ENCODE data around the gene SLC22A23.

Gene SLC22A23

DNA sequence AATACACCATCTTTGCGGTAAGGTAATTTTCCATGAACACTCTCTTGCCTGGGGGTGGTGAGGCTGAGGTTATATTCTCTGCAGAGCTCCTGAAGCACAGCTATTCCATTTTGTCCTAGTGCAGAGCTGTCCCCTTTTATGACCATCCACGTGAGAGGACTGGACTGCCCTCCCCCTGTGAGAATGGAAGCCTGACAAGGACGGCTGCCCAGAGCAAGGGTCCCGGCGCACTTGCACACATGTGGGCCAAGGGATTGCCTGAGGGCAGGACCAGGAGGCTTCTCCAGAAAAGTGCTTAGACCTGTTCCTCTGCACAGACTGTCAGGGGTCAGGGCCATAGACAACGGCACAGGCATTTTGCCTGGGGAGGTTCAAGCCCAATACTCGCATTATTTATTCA is 48.2 kb downstream of the SLC22A23 start:
- H3K4me1 Mint-ChIP-seq, result peaks cover 9% of the 10 kb centered on the region
- no peak for ATAC-seq
- no peak overlapping the region for H3K4me3 Mint-ChIP-seq
- H3K27me3 Mint-ChIP-seq, result no peaks in the 10 kb centered on the region
- DNase-seq, result no peak
- H3K9me3 Mint-ChIP-seq, result no peaks in the 10 kb centered on the region
- H3K27ac Mint-ChIP-seq, result no peak overlapping the region

GRCh38 chr6:3407840-3408239 is 49.0 kb downstream of the SLC22A23 start:
- DNase-seq (no peak), ATAC-seq (no peak)
- H3K4me3 Mint-ChIP-seq, result no peak overlapping the region
- peaks cover 9% of the 10 kb centered on the region for H3K4me1 Mint-ChIP-seq
- no peaks in the 10 kb centered on the region for H3K27me3 Mint-ChIP-seq
- no peak overlapping the region for H3K27ac Mint-ChIP-seq
- no peaks in the 10 kb centered on the region for H3K9me3 Mint-ChIP-seq

DNA sequence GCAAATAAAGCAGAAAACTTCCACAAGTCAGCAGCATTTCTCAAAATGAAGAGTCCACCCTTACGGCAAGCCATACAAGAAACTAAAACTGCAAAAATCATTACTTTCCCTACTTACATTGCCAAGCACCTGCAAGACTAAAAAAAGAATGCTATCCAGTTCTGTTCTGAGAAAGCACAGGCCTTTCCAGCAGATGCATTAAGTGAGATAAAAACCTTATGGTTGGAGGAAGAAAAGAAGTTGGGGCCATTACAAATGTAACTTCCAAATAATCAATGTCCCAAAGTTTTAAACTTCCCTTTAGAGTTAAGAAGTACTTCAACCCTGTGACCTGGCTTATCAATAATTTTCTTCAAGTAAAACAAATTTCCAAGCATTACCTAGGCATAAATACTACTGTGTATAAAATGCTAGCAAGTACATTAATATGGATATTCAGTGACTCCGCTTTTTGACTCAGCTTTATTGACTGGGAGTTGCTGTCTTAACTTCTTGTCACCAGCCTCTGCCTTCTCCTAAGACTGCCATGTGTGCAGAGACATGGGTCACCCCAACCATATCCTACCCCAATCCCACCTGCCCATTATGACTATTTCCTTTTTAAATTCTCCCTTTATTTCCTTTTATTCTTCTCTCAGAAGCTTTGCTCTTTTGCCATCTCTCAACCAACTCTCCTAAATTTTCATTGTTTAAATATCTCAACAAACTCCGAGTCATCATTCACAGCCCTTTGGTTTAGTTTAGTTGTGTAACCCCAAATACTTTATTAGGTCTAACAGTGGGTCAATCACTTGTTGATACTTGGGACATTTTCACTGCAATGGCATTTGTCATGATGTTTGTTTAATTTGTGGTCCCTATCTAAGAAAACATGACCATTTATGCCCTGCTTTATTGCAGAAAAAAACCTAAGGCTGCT is 49.7 kb downstream of the SLC22A23 start:
- no peak for ATAC-seq
- Mint-ChIP-seq H3K9me3 (no peaks in the 10 kb centered on the region), H3K27me3 (no peaks in the 10 kb centered on the region), H3K4me3 (no peak overlapping the region), H3K4me1 (peaks cover 9% of the 10 kb centered on the region), H3K27ac (no peak overlapping the region)
- no peak for DNase-seq

DNA sequence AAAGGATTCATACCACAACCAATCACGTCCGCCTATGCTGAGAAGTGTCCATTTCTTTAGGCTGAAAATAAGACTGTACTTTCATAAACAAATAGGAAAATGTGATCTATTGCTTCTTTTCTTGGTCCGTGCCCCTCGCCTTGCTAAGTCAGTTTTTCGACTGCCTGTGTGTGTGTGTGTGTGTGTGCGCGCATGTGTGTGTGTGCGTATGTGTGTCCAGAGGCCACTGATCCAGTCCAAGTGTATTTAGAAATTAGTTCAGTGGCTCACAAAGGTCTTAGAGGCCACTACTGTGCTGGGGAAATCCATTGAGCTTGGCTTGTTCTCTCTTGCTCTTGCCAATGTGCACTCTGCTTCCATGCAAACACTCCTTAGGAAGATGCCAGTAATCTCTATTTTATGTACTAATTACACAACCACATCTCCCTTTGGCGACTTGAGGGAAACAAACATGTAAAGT is 50.5 kb downstream of the SLC22A23 start:
- Mint-ChIP-seq H3K27me3 (no peaks in the 10 kb centered on the region), H3K4me3 (no peak overlapping the region), H3K9me3 (no peaks in the 10 kb centered on the region), H3K4me1 (peaks cover 9% of the 10 kb centered on the region), H3K27ac (no peak overlapping the region)
- ATAC-seq, result no peak
- DNase-seq, result no peak

- no peak overlapping the region for H3K4me3 Mint-ChIP-seq
- DNase-seq (no peak), ATAC-seq (no peak)
- no peak overlapping the region for H3K27ac Mint-ChIP-seq
- peaks cover 2% of the 10 kb centered on the region for H3K4me1 Mint-ChIP-seq
- no peaks in the 10 kb centered on the region for H3K27me3 Mint-ChIP-seq
- H3K9me3 Mint-ChIP-seq, result no peaks in the 10 kb centered on the region
Observed at GRCh38 chr6:3405679-3406078, 51.2 kb downstream of the SLC22A23 start.

DNA sequence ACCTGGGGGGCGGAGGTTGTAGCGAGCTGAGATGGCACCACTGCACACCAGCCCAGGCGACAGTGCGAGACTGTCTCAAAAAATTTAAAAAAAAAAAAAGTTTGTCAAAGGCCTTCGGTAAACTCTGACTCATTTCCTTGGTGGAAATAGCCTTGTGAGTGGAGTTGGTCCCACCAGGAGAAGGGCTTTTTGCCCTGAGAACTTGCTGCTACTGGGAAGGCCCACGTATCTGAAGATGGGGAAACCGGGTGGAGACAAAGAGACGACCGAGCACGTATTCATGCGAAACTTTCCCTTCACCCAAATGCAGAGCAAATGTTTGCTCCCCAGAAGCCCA is 51.7 kb downstream of the SLC22A23 start:
- ATAC-seq, result no peak
- H3K4me1 Mint-ChIP-seq, result no peaks in the 10 kb centered on the region
- no peaks in the 10 kb centered on the region for H3K27me3 Mint-ChIP-seq

DNA sequence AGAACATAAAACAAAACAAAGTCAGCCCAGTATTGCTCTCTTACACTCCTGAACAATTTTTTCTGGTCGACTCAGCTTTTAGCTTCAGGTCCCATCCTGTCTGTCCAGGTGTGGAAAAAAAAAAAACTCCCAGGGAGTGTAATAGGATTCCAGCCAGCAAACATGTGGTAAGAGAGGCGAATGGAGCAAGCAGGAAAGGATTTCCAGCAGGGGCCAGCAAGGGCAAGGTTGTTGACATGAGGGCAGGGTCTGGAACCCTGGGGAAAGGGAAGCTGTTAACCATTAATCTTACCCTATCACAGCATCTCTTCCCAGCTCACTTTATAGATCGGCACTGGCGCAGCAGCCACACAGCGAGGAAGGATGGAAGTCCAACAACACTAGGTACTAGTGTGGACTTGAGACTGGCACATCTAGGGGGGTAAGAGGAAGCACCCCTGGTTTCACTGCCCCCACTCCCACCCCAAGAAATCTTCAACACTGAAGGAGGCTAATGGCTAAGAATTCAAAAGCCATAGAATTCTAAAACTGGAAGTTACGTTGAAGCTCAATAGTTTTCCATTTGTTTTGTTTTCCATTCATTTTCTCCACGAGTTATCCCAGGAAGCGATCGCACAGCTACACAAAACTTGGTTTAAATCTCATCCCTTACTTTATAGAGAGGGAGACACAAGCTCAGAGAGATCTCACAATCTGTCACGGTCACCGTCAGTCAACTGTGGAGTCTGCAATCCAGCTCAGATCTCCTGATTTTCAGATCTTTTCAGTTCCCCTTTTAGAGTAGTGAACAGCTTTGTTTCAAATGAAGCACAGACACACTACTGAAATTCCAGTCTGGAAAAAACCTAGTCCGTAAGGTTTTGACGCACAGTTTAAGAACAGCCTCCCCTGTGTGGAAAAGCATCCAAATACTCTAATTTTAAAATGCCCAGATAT is 53.3 kb downstream of the SLC22A23 start:
- Mint-ChIP-seq H3K4me1 (no peaks in the 10 kb centered on the region), H3K4me3 (no peak overlapping the region), H3K9me3 (no peaks in the 10 kb centered on the region), H3K27me3 (no peaks in the 10 kb centered on the region), H3K27ac (no peak overlapping the region)
- no peak for DNase-seq
- no peak for ATAC-seq

More for the DNA sequence above, 51.7 kb downstream of the SLC22A23 start:
- Mint-ChIP-seq H3K9me3 (no peaks in the 10 kb centered on the region), H3K27ac (no peak overlapping the region), H3K4me3 (no peak overlapping the region)
- DNase-seq, result no peak

DNA sequence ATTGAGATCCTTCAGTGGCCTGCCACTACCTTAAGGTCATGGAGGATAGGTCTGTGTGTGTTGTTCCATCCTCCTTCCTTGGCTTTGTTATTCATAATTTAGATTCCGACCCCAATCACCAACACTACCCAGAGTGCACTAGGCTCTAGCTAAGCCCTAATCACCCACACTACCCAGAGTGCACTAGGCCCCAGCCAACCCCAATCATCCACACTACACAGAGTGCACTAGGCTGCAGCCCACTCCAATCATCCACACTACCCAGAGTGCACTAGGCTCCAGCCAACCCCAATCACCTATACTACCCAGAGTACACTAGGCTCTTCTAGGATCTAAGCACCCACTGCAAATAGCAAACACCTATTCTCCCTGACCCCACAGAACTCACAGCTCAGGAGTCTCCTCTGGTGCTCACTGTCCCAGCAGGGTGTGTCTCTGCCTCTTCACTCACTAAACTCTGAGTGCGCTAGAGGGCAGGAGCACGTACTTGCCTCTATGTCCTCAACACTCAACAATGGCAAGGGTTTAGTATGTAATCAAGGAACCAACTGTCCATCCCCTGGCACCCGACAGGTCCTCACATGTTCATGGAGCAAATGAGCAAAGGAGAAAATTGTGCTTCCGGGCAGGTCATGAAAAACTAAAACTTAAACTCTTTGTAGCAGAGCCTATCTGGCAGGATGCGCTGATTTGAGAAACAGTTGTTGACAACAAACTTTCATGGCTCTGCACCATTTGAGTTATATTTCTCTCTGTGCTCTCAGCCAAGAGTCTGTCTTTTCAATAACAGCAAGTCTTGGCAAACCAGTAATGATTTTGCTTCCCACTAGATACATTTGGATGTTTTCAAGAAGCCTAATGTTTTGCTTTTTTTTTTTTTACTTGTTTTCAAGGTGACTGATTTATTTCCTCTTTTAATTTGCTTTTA is 54.3 kb downstream of the SLC22A23 start:
- Mint-ChIP-seq H3K4me1 (no peaks in the 10 kb centered on the region), H3K27ac (peak overlapping the region; percentile 28 to 29)
- ATAC-seq, result peak; percentile 62

GRCh38 chr6:3400162-3400561 is 56.7 kb downstream of the SLC22A23 start:
- DNase-seq (no peak), ATAC-seq (no peak)
- Mint-ChIP-seq H3K9me3 (no peaks in the 10 kb centered on the region), H3K27me3 (no peaks in the 10 kb centered on the region), H3K27ac (no peak overlapping the region), H3K4me3 (no peak overlapping the region), H3K4me1 (no peaks in the 10 kb centered on the region)

More for the DNA sequence above, 54.3 kb downstream of the SLC22A23 start:
- H3K9me3 Mint-ChIP-seq, result no peaks in the 10 kb centered on the region
- no peak overlapping the region for H3K4me3 Mint-ChIP-seq
- DNase-seq, result no peak
- H3K27me3 Mint-ChIP-seq, result no peaks in the 10 kb centered on the region

- DNase-seq, result no peak
- Mint-ChIP-seq H3K27ac (no peak overlapping the region), H3K27me3 (no peaks in the 10 kb centered on the region), H3K9me3 (no peaks in the 10 kb centered on the region), H3K4me1 (no peaks in the 10 kb centered on the region), H3K4me3 (no peak overlapping the region)
- ATAC-seq, result no peak
Observed at GRCh38 chr6:3398755-3399696, 57.8 kb downstream of the SLC22A23 start.

DNA sequence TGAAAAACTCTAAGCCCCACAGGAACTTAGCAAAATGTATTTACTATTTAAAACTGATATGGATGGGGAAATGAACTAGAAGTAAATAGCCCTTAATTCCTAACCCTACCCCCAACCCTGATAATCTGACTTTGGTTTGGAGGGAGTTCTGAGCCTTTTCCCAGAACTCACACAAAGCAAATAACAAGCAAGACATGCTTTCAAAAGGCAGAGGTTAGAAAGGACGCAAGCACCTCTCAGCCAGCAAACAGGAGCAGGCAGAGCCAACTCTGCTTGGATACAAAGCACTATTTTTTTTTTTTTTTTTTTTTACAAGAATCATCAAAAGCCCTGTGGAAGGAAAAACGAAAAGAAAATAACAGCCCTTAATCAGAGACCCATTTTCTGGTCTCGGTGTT is 58.7 kb downstream of the SLC22A23 start:
- H3K9me3 Mint-ChIP-seq, result no peaks in the 10 kb centered on the region
- no peaks in the 10 kb centered on the region for H3K4me1 Mint-ChIP-seq
- H3K27ac Mint-ChIP-seq, result no peak overlapping the region
- no peak for ATAC-seq
- no peak overlapping the region for H3K4me3 Mint-ChIP-seq
- DNase-seq, result no peak
- no peaks in the 10 kb centered on the region for H3K27me3 Mint-ChIP-seq

GRCh38 chr6:3397229-3398164 is 59.4 kb downstream of the SLC22A23 start:
- ATAC-seq, result no peak

GRCh38 chr6:3396503-3397180 is 60.2 kb downstream of the SLC22A23 start:
- H3K4me3 Mint-ChIP-seq, result no peak overlapping the region
- H3K9me3 Mint-ChIP-seq, result no peaks in the 10 kb centered on the region
- no peak overlapping the region for H3K27ac Mint-ChIP-seq

More at GRCh38 chr6:3397229-3398164, 59.4 kb downstream of the SLC22A23 start:
- H3K27ac Mint-ChIP-seq, result no peak overlapping the region
- H3K4me3 Mint-ChIP-seq, result no peak overlapping the region
- no peaks in the 10 kb centered on the region for H3K4me1 Mint-ChIP-seq
- H3K27me3 Mint-ChIP-seq, result no peaks in the 10 kb centered on the region
- no peak for DNase-seq
- no peaks in the 10 kb centered on the region for H3K9me3 Mint-ChIP-seq

More at GRCh38 chr6:3396503-3397180, 60.2 kb downstream of the SLC22A23 start:
- ATAC-seq (no peak), DNase-seq (no peak)
- Mint-ChIP-seq H3K4me1 (no peaks in the 10 kb centered on the region), H3K27me3 (no peaks in the 10 kb centered on the region)
